ENCODE results near the gene KRT4. TPM values are rescaled to one million over a fixed set of nuclear protein-coding genes. Genes with fewer than 3 reads are reported as not detected.
A peak's percentile ranks its signal among the peaks of the same experiment; 100 is the strongest.

KRT4 gene
- total and polyA plus RNA-seq, 10 donors: 0.37 to 3.4 (median 0.97) TPM; not detected in 6

DNA sequence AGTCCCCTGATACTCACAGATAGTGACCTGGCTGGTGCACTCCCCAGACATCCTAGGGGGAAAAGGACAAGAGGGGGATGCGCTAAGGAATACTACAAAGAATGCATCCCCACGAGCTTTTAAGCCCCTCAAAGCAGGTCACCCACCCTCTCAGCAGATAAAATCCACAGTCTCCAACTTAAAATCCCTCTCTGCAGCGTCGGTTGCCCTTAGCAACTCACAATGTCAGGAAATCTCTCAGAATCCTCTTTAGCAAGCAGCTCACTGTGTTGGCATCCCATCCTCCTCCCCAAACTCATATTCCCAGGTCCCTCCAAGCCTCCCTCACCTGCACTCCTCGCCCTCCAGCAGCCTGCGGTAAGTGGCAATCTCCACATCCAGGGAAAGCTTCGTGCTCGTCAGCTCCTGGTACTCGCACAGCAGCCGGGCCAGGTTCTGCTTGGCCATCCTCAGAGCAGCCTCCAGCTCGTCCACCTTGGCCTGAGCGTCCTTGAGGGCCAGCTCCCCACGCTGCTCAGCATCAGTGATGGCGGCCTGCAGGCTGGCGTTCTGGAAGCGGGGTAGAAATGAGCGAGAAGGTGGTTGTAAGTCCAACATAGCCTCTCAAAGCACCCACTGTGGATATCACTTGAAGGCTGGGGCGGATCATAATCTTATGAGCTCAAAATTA, 25.7 kb upstream of the KRT4 start:
- DNase-seq: peak; percentile 65
- Histone ChIP-seq H3K27ac (no peak overlapping the region), H3K4me3 (no peak overlapping the region), H3K9me3 (no peaks in the 10 kb centered on the region), H3K27me3 (replicated peaks in 1 of 7) (peaks cover 0 to 40% (median 0%) of the 10 kb centered on the region in 7 donors), H3K36me3 (no peaks in the 10 kb centered on the region), H3K4me1 (peaks cover 0 to 14% (median 0%) of the 10 kb centered on the region in 6 donors)
- 78 to 90% (median 85%) methylated on average over 17 to 18 of the region's 18 CpGs for WGBS, 5 donors
- TF ChIP-seq CTCF (IDR thresholded peaks at IDR 0.05 in 8 of 11, conservative IDR thresholded peaks at IDR 0.05 in 3 of 11) (no peak), POLR2AphosphoS5 (IDR thresholded peaks at IDR 0.05) (no peak), POLR2A (IDR thresholded peaks at IDR 0.05) (no peak)
- intact Hi-C loops (cut with DNase I; ENCODE audit: low total_unique reads): no loop called here

- WGBS, 5 donors: 55 to 67% (median 62%) methylated on average over 12 to 14 of the region's 14 CpGs
- Histone ChIP-seq H3K4me3 (no peak overlapping the region), H3K27ac (no peak overlapping the region), H3K27me3 (replicated peaks in 1 of 7) (peaks cover 0 to 40% (median 0%) of the 10 kb centered on the region in 7 donors), H3K4me1 (peaks cover 0 to 14% (median 0%) of the 10 kb centered on the region in 6 donors), H3K36me3 (no peaks in the 10 kb centered on the region), H3K9me3 (no peaks in the 10 kb centered on the region)
- TF ChIP-seq CTCF (IDR thresholded peaks at IDR 0.05 in 8 of 11, conservative IDR thresholded peaks at IDR 0.05 in 3 of 11) (no peak), POLR2A (IDR thresholded peaks at IDR 0.05) (no peak), POLR2AphosphoS5 (IDR thresholded peaks at IDR 0.05) (no peak)
- peak; percentile 58 for DNase-seq
- intact Hi-C loops (cut with DNase I; ENCODE audit: low total_unique reads): no loop called here
Observed at GRCh38 chr12:52838609-52839435, 24.9 kb upstream of the KRT4 start.

- Histone ChIP-seq H3K27me3 (replicated peaks in 1 of 7) (peaks cover 0 to 40% (median 0%) of the 10 kb centered on the region in 7 donors), H3K4me3 (no peak overlapping the region), H3K36me3 (no peaks in the 10 kb centered on the region), H3K4me1 (peaks cover 0 to 14% (median 0%) of the 10 kb centered on the region in 6 donors), H3K27ac (no peak overlapping the region), H3K9me3 (no peaks in the 10 kb centered on the region)
- no peak for TF ChIP-seq CTCF (IDR thresholded peaks at IDR 0.05 in 8 of 11, conservative IDR thresholded peaks at IDR 0.05 in 3 of 11)
- TF ChIP-seq POLR2AphosphoS5 (IDR thresholded peaks at IDR 0.05): no peak
- no peak for TF ChIP-seq POLR2A (IDR thresholded peaks at IDR 0.05)
- intact Hi-C loops (cut with DNase I; ENCODE audit: low total_unique reads): no loop called here
- DNase-seq: peak; percentile 22
- 79 to 87% (median 84%) methylated on average over 6 of the region's 6 CpGs for WGBS, 5 donors
Observed at GRCh38 chr12:52837781-52838608, 24.1 kb upstream of the KRT4 start.
